GM19035 (cell line): Measurements from ENCODE around the gene SEMA3C.
A peak's percentile ranks its signal among the peaks of the same experiment; 100 is the strongest.

ENCODE experiments used
- ATAC-seq: cut with Tn5 transposase; IDR thresholded peaks from one replicate; pipeline ENCODE4 v1.9.1; 2021; ENCODE audit not compliant: unreplicated experiment

Gene SEMA3C

DNA sequence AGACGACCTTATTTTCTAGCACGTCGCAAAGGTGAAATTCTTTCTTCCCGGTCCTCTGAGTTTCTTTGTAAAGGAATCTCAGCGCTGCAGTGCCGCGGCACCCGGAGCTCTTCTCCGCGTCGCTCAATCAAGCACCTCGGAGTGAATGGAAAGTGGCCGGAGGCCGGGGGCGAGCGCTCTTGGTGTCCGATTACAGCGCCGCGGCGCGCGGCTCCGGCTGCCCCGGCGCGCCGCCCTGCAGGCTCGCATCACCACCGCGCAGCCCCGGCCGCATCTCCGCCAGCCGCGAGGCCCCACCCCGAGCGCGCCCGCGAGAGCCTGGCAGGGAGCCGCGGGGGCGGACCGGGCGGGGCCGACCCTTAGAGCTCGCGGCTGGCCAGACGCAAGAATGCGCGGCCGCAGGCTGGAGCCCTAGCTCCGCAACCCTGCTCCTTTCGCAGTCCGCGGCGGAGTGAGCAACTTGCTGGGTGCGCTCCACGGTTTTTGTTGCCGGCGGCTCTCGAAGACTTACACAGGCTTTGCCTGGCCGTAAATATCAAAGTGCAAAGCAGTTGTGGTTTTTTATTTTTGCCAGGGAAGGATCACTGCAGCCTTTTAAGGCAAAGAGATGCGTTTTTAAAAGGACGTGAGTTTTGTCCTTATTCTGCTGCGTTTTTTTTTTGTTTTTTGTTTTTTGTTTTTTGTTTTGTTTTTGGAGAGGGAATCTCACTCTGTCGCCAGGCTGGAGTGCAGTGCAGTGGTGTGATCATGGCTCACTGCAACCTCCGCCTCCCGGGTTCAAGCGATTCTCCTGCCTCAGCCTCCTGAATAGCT is at the start of gene SEMA3C:
SEMA3C (minus strand) TSS at position 143 of the 813 bp plus-strand sequence. CDS start 2,270 bp downstream, outside the sequence.
- peak; percentile 79 for ATAC-seq

DNA sequence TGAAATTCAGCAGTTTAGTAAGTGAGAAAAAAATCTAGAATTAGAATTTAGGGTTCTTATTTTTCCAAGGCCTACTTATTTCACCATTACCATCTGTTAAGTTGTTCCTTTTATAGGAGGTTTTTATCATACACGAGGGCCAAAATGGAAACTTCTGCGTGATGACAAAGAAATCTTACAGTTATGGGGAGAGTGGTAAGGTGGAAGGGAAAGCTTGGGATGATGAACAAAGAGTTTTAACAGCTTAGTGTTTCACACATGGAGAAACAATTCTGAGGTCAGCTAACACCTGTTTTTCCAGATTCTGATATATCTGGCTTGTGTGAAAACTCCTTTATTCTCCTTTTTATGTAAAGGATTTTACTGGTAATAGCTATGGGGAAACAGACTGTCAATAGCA is 49.8 kb upstream of the SEMA3C start:
- no peak for ATAC-seq

DNA sequence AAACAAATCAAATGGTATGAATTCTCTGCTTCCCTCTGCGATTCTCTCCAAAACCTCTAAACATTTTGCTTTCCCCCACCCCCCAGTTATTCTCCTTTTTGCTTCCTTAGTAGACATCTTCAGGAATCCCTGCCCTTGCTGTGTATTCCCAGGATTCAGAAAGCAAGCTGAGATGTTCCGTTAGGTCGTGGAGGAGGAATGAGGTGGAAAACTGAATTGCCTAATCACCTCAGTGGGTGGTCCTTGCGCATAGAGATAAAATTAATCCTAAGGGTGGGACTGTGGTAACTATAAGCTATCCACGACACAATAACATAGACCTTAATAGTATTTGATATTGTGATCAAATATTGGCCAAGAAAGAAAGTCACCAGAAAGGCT is 49.1 kb upstream of the SEMA3C start:
- ATAC-seq = no peak

DNA sequence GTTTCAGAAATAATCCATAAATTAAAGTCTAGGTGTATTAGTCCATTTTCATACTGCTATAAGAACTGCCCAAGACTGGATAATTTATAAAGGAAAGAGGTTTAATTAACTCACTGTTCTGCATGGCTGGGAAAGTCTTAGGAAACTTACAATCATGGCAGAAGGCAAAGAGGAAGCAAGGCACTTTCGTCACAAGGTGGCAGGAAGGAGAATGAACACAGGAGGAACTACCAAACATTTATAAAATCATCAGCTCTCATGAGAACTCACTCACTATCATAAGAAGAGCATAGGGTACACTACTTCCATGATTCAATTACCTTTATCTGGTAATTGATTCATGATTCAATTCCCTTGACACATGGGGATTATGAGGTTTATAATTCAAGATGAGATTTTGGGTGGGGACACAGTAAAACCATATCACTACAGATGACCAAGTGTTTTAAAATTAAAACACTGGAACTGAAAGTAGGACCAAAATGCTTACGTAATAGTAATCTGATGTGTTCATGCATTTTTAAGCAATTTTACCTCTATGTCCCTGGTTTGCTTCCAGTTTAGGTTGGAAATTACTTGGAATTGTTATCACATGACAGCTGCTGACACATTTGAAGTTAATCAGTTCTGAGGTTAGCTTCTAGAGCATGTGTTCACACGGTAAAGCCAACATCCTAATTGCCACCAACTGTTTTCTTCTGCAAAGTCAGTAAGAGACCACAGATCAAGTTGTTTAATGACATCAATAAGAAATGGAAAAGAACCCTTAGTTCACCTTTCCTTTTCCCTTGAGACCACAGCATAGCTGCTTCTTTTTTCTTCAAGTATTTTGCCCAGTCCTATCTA is 48.4 kb upstream of the SEMA3C start:
- ATAC-seq = no peak

DNA sequence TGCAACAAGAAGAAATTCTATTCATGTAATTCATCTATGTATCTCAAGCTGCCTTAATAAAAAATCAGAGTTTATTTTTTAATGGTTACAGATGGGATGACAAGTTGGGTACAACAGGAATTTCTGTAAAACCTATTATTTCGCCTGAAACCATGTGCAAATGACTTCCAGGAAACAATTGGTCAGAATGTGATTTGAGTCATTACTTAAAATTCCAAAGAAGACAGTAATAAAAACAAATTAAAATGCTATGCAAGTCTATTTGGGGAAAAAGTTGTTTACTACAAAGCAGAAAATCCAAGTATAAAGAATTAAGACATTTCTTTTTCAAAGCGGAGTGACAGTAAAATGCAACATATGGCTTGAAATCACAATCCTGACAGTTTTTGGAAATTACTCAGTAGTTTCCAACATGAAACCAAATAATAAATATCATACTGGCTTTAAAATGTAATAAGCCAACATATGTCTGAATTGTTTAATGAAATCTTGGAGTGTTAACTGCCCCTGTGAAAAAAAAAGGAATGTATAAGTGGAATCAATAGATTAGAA is 41.5 kb upstream of the SEMA3C start:
- no peak for ATAC-seq

DNA sequence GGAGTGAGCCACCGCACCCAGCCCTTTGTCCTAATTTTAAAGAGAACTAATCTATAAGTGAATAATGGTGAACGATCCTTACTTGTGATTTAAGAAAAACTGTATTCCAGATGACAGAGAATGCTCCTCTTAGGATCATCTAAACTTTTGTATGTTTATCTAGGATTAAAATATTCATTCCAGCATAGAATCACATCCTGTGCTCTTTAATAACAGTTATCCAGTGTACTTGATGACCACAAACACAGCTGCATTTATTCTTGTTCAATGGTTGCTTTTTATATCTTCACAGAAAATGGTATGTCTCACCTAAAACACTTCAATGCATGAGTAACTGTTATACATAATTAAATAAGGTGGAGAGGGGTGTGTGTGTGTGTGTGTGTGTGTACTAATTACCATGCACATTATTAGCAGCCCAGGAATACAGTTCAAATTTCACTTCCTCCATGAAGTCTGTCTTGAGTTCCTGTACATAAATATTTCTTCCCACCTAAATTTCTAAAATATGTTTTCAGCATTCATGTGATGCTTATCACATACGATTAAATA is 38.5 kb upstream of the SEMA3C start:
- ATAC-seq = no peak

DNA sequence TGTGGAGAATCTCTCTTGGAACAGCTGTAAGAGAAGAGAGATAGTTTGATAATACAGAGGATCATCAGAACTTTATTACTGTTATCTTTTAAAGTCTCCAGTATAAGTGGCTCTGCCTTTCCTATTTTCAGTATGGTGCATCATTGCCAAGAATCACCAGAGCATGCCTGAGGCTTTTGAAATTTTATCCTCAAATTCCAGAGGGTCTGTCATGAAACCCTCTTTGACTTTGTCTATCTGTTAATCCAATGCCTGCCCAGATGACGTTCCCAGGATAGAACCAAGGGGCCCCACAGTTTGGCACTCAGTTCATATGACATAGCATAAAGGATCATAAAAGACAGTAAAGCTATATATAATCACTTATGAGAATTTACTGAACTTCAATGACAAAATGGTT is 35.3 kb upstream of the SEMA3C start:
- no peak for ATAC-seq

DNA sequence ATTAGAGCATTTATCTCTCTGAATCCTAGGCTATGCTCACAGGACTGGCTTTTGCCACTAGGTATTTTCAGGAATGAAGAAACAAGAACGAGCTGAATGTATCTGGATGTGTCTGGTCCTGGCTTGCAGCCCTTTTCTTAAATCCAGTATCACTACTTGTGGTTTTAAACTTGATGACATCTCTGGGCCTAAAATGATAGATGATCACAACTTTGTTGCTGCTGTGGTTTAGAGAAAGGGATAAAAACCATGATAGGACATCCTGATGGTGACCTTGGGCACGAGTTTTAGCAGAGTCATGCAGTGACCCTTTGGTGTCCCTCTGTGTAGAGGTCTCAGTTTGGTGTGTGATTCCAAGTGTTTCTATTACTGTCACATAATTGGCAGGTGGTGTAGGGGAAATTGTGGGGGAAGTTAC is 31.7 kb upstream of the SEMA3C start:
- no peak for ATAC-seq

DNA sequence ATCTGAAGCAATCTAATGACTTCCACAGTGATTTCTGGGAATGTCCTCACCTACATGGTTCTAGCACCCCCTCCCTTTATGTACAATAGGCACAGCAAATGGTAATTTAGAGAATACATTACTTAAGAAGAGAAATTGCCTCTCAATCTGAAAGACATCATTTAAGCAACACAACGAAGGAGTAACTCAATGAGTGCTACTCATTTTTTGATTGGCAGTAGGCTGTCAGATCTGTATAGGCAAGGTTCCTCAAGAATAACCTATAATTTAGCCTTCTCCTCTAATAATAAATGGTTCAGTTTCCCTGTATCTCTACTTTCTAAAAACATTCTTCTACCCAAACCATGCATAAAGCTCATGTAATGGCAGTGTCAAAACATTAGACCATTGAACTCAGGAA is 30.6 kb upstream of the SEMA3C start:
- ATAC-seq = no peak

DNA sequence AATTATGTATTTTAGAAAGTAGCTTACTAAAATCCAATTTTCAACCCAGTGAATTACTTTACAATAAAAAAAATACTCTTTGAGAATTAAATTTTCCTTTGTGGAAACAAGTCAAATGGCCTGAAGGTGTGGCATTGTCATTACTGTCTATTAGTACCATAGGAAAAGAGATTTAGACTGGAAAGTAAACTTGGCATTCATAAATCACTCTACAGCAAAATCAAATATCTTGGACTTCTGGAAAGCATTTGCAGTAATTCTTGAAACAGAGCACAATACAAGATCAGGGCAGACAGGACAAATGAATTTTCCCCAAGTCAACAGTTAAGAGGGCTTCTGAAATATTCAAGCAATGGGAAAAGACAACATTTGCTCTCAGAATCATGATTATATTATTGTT is 28.0 kb upstream of the SEMA3C start:
- ATAC-seq = no peak

DNA sequence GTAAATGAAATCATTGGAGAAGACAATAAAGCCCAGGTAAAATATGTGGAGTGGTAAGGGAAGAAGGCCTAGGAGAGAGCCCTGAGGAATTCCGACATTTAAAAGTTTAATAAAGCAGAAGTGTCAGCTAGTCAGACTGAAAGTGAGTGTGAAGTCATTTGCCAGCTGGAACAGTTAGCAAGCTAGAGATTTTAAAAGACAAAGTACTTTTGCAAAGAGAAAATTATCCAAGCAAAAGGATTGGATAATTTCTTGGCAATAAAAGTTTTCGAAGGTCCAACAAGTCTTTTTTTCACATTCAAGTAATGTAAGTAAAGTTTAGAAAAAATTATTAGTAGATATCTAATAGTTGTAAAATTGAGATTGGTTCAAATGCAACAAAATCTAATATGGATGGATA is 27.1 kb upstream of the SEMA3C start:
- no peak for ATAC-seq

DNA sequence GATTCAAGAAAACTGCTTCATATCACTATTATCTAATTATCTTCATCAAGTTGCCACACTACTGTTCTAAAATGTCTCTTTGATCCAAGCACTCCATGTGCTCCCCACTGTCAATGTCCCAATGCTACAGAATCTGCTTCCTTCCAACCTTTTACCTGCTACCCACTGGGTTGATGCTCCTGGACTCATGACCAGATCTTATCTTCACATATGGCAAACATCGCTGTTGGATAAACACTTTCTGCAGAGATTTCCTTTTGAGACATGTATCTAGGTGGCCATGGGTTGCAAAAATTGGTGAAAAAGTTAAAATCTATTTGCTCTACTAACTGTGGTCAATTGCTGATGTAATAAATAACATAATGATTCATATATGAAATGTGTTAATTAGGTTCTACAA is 24.5 kb upstream of the SEMA3C start:
- no peak for ATAC-seq

DNA sequence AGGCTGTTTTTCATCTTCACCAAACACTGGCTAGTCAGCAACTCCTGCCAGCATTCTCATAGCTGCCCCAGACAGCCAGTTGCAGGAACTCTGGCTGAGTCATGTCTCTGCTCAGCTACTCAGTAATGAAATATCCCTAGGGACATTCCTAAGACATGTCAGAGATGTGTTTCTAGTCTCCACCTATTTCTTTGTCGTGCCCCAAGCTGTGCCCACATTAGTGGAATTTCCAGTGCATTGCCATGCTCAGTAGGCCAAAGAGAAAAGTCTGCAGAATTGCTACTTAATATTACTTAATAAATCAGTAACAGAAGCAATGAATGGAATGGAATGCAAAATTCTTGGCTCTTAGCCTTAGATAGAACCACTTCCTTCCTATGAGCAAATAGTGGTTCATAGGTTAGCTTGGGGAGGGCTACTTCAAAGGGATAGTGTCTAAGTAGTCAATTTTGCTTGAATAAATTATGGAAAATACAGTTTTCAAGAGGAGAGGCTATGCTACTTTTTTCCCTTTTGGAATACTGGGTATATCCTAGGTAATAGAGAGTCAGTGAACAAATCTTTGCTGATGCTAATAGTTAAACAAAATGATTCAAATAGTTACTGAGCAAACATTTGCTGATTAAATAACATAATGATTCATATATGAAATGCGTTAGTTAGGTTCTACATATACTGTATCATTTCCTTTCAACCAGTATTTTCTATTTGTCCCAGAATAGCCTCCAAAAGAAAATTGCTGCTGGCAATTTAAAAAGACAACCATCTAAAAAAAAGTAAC is 23.6 kb upstream of the SEMA3C start:
- ATAC-seq = no peak

DNA sequence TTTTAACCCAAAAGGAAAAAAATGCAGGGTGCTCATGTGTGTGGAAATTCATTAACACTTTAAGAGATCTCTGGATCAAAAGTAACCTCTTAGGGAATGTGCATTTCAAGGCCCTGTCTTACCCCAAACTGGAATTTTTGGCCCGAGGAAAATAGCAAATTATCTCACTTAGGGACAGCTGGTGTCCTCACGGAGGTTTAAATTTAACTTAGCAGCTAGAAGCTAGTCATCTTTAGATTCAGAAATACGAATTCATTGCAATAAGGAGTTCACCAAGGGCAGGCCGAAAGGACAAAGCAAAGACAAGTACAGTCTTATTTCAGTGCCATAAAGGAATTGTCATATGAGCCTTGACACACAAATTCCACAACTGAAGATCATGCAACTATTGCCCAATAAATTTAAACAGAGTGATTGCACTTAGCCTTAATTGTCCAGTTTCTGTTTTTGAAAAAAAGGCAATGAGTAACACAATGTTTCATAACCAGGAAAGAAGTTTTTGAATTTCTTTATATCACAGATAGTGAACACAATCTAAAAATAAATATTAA is 22.4 kb upstream of the SEMA3C start:
- no peak for ATAC-seq

DNA sequence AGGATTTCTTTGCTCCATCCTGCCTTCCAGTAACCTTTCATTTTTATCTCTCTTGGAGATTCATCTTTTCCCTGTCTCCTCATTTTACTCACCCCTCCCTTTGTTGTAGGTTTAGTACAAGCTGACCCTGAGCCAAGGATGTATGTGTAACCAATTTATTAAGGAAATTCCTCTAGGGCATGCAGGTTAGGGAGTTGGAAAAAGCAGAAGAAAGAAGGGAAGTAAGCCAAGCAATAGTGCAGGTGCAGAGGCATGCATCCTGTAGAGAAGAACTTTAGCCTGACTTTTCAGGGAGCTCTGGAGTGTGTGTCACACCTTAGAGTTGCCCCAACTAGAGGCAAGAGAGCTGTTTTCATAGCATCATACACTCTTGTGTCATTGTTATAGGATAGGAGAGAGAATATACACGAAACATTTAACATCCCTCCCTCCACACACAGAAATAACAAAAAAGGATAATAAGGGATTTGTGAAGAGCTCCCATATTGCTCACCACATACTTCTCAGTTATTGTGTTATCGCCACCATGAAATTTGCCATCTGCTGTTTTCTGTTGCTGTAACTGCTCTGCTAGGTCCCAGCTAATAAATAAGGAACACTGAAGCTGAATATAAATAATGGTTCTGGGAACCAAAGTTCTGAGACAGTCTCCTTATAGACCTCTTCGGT is 21.8 kb upstream of the SEMA3C start:
- no peak for ATAC-seq

DNA sequence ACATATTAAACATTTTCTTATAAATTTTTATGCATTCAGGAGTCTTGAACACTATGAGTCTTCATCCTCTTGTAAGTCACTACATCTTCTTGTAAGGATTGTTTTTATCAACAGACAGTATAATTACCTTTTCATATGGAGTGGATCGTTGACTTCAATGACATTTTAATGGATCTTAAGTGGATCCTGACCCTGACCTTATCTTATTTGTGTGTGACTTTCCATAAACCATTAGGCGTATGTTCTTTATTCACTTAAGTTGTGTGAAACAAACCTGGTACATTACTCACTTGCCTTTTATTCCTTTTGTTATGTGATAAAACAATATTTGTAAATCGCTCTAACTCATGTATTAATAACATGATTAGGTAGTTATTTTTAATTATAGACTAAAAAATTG is 18.5 kb upstream of the SEMA3C start:
- ATAC-seq = no peak

DNA sequence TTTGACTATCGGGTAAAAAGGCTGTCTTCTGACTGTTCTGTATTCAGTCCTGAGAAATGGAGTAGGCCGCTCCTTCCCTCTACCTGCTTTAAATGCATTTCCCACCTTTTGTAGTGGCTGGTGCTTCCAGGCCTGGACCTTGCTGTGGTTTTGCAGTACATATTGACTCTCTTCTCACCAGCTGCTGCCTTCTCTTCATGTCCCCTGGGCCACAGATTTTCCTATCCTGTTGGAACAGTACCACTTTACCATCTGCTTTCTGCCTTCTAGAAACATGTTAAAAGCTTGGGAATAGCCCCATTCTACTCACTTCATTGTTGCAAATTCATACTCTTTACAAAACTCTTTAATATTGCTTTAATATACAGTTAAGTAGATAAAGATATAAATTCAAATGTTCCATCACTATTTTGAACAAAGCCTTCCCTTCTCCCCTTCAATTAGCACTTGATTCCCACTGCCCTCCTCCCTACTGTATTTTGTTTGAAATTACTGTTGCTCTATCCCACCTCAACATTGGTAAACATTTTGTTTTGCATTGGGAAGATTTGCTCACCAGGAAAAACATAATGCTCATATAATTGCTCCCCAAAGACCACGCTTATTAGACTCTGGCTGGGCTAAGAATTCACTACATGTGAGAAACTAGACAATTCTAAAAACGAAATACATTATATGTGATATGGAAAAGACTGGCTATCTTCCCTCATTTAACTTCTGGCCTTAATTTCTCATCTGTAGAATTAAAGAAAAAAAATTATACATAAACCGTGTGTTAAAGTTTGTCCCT is 17.3 kb upstream of the SEMA3C start:
- ATAC-seq = no peak

DNA sequence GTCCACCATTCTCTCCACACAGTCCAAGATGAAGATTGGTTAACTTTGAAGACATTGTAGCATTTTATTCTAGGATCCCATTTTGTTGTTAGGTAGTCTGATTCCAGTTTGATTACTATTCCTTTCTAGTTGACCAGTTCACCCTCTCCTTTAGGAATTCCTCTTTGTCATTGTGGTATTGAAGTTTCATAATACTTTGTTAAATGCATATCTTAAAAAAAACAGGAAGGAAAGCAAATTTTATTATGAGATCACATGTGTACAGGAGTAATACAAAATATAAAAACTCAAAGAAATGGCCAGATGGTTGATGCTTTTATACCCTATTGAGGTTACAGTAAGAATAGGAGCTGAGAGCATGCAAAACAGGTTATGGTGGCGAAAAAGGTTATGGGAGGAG is 15.5 kb upstream of the SEMA3C start:
- no peak for ATAC-seq

DNA sequence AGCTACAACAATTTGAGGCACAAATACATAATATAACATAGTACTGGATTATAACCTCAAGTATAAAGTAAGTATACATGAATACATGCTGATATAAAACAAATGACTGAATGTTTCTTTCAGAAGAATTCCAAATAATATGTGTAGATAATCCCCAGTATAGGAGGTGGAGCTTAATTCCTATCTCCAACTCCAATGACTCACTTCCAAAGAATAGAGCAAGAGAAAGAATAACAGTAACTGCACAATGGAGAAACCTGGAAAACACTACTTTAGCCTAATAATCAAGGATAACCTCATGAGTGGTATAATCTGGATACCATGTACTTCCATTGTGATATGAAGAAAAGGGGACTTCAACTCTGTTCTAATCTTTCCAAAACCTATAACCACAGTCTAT is 13.7 kb upstream of the SEMA3C start:
- no peak for ATAC-seq
